Large intestine (tissue), 12 donors: ENCODE data around the gene PM20D2. TPM values are rescaled to one million over a fixed set of nuclear protein-coding genes. Genes with fewer than 3 reads are reported as not detected.

Source experiments
- DNase-seq, 2 donors: peaks; one replicate each; pipeline versions ENCODE4 v3.0.0 to v3.0.0-alpha.2; 2013
- H3K27ac ChIP-seq: one replicate; pipeline ENCODE4 v1.5.1; 2013; ENCODE audit warnings: low read length
- H3K27me3 ChIP-seq: 2 replicates; pipeline ENCODE4 v1.6.1; 2013; ENCODE audit warnings: low read length; ENCODE audit not compliant: control insufficient read depth, insufficient read depth
- H3K36me3 ChIP-seq: 2 replicates; pipeline ENCODE4 v1.6.1; 2013; ENCODE audit warnings: low read length; ENCODE audit not compliant: control insufficient read depth, insufficient read depth
- H3K4me1 ChIP-seq: one replicate; pipeline ENCODE4 v1.6.1; 2013; ENCODE audit warnings: low read length; ENCODE audit not compliant: control insufficient read depth, insufficient read depth
- H3K4me3 ChIP-seq: one replicate; pipeline ENCODE4 v1.5.1; 2013; ENCODE audit warnings: low read length
- H3K9me3 ChIP-seq: one replicate; pipeline ENCODE4 v1.6.1; 2013; ENCODE audit warnings: mild to moderate bottlenecking, low read depth, low read length, moderate library complexity; ENCODE audit not compliant: control insufficient read depth
- WGBS: methylation state at CpG from one replicate; pipeline ENCODE4 v1.1.5; 2013; ENCODE audit warnings: low lambda C conversion rate; ENCODE audit not compliant: insufficient coverage; 5-methylcytosine and 5-hydroxymethylcytosine counted together
- long read RNA-seq, 11 donors: transcript quantifications; one replicate each; lab custom pipeline, GENCODE V29; 2026
- polyA plus RNA-seq: library from polyadenylated mRNA; unstranded; fragments of 120-200 nt; gene quantifications from one replicate; pipeline ENCODE4 v1.2.1, GENCODE V29; 2013

The PM20D2 gene, protein sequence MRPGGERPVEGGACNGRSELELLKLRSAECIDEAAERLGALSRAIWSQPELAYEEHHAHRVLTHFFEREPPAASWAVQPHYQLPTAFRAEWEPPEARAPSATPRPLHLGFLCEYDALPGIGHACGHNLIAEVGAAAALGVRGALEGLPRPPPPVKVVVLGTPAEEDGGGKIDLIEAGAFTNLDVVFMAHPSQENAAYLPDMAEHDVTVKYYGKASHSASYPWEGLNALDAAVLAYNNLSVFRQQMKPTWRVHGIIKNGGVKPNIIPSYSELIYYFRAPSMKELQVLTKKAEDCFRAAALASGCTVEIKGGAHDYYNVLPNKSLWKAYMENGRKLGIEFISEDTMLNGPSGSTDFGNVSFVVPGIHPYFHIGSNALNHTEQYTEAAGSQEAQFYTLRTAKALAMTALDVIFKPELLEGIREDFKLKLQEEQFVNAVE
- 28.1 TPM for polyA plus RNA-seq
- long read RNA-seq, donor 1, full-length matches to known transcripts: 2 of 2 reads
- long read RNA-seq, donor 1, partial matches to known transcripts: 0 of 2 reads
- long read RNA-seq, donor 1, other reads (novel, unspliced or antisense): 0 of 2 reads
- long read RNA-seq, donor 2, full-length matches to known transcripts: 6 of 43 reads
- long read RNA-seq, donor 2, partial matches to known transcripts: 37 of 43 reads
- long read RNA-seq, donor 2, other reads (novel, unspliced or antisense): 0 of 43 reads
- long read RNA-seq, donor 3, full-length matches to known transcripts: 13 of 40 reads
- long read RNA-seq, donor 3, partial matches to known transcripts: 27 of 40 reads
- long read RNA-seq, donor 3, other reads (novel, unspliced or antisense): 0 of 40 reads
- long read RNA-seq, donor 4: 0 reads
- long read RNA-seq, donor 5, full-length matches to known transcripts: 3 of 8 reads
- long read RNA-seq, donor 5, partial matches to known transcripts: 5 of 8 reads
- long read RNA-seq, donor 5, other reads (novel, unspliced or antisense): 0 of 8 reads
- long read RNA-seq, donor 6, full-length matches to known transcripts: 8 of 8 reads
- long read RNA-seq, donor 6, partial matches to known transcripts: 0 of 8 reads
- long read RNA-seq, donor 6, other reads (novel, unspliced or antisense): 0 of 8 reads
- long read RNA-seq, donor 7, full-length matches to known transcripts: 5 of 5 reads
- long read RNA-seq, donor 7, partial matches to known transcripts: 0 of 5 reads
- long read RNA-seq, donor 7, other reads (novel, unspliced or antisense): 0 of 5 reads
- long read RNA-seq, donor 8, full-length matches to known transcripts: 5 of 14 reads
- long read RNA-seq, donor 8, partial matches to known transcripts: 9 of 14 reads
- long read RNA-seq, donor 8, other reads (novel, unspliced or antisense): 0 of 14 reads
- long read RNA-seq, donor 9, full-length matches to known transcripts: 3 of 3 reads
- long read RNA-seq, donor 9, partial matches to known transcripts: 0 of 3 reads
- long read RNA-seq, donor 9, other reads (novel, unspliced or antisense): 0 of 3 reads
- long read RNA-seq, donor 10, full-length matches to known transcripts: 10 of 10 reads
- long read RNA-seq, donor 10, partial matches to known transcripts: 0 of 10 reads
- long read RNA-seq, donor 10, other reads (novel, unspliced or antisense): 0 of 10 reads
- long read RNA-seq, donor 11, full-length matches to known transcripts: 4 of 4 reads
- long read RNA-seq, donor 11, partial matches to known transcripts: 0 of 4 reads
- long read RNA-seq, donor 11, other reads (novel, unspliced or antisense): 0 of 4 reads

DNA sequence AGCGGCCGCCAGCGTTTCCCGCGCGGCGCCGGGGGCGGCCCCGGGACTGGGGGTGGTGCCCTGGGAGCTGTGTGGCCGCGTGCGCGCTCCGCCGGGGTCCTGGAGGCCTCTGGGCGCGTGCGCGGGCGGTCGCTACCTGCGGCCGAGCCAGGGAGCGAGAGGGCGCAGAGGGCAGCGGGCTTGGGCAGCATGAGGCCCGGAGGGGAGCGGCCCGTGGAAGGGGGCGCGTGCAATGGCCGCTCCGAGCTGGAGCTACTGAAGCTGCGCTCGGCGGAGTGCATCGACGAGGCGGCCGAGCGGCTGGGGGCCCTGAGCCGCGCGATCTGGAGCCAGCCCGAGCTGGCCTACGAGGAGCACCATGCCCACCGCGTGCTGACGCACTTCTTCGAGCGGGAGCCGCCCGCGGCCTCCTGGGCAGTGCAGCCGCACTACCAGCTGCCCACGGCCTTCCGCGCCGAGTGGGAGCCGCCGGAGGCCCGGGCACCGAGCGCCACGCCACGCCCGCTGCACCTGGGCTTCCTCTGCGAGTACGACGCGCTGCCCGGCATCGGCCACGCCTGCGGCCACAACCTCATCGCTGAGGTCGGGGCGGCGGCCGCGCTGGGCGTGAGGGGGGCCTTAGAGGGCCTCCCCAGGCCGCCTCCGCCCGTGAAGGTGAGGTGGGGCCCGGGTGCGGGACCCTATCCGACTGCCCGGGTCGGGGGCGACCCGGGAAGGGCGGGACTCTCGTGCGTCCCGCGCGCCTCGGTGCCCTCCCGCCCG lies at the start of gene PM20D2:
PM20D2 (plus strand) TSS at position 100 of the 762 bp plus-strand sequence; CDS start at position 190, 90 bp downstream.
- DNase-seq: peak; percentile 68 to 91
- H3K4me3 ChIP-seq: peak within 1 kb of the TSS; percentile 77
- WGBS: no CpG with 5 or more reads among the region's 102 CpGs

GRCh38 chr6:89098461-89098860 lies 47.4 kb upstream of the PM20D2 start:
- Histone ChIP-seq H3K27me3 (no peaks in the 10 kb centered on the region), H3K36me3 (no peaks in the 10 kb centered on the region), H3K4me1 (no peaks in the 10 kb centered on the region), H3K4me3 (no peak overlapping the region), H3K9me3 (no peaks in the 10 kb centered on the region), H3K27ac (no peak overlapping the region)
- DNase-seq: no peak
- WGBS: 100% methylated on average over 6 of the region's 8 CpGs

More for the DNA sequence above, at the start of gene PM20D2:
- peaks cover 5% of the 10 kb centered on the region for H3K4me1 ChIP-seq
- H3K27ac ChIP-seq: peak within 1 kb of the TSS; percentile 74
- H3K9me3 ChIP-seq: no peaks in the 10 kb centered on the region
- H3K36me3 ChIP-seq: no peaks in the 10 kb centered on the region
- no peaks in the 10 kb centered on the region for H3K27me3 ChIP-seq

DNA sequence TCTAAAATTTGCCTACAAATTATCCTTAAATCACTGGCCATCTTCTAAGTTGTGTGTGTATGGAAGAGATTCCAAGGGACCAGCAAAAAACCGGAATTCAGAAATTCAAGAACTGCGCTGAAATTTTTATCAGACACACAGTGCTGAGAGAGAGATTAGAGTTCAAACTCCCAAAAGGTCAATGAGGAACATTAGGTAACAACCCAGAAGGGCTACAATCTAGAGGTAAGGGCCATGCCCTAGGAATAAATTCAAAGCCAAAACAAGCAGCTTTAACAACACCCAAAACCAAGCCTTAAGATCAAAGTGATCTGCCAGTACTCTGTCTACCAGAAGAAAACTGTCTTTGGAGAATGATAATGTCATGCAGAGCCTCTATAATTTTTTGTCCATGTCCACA lies 45.7 kb upstream of the PM20D2 start:
- no peaks in the 10 kb centered on the region for H3K4me1 ChIP-seq
- no peaks in the 10 kb centered on the region for H3K27me3 ChIP-seq
- H3K9me3 ChIP-seq: no peaks in the 10 kb centered on the region
- no CpG with 5 or more reads among the region's 2 CpGs for WGBS
- no peaks in the 10 kb centered on the region for H3K36me3 ChIP-seq
- no peak overlapping the region for H3K27ac ChIP-seq
- no peak for DNase-seq
- no peak overlapping the region for H3K4me3 ChIP-seq

DNA sequence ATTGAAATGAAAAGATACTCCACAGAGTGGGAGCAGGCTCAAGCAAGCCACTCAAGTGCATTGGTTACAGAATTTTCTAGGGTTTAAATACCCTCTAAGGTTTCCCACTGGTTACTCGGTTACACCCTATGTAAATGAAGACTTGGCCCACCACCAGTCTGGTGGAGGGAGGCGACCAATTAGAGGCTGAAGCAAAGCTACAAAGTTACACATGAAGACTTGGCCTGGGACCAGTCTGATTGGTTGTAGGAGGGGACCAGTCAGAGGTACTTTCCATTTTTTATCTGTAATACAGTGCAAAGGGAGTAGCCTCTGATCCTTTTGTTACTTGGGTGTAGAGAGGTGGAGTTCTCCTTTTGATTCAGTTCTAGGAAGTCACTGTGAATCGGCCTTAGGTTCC lies 35.6 kb upstream of the PM20D2 start:
- no peak for DNase-seq
- Histone ChIP-seq H3K4me3 (no peak overlapping the region), H3K36me3 (no peaks in the 10 kb centered on the region), H3K9me3 (no peaks in the 10 kb centered on the region), H3K27ac (no peak overlapping the region), H3K4me1 (no peaks in the 10 kb centered on the region), H3K27me3 (no peaks in the 10 kb centered on the region)
- WGBS: no CpG with 5 or more reads among the region's 3 CpGs

DNA sequence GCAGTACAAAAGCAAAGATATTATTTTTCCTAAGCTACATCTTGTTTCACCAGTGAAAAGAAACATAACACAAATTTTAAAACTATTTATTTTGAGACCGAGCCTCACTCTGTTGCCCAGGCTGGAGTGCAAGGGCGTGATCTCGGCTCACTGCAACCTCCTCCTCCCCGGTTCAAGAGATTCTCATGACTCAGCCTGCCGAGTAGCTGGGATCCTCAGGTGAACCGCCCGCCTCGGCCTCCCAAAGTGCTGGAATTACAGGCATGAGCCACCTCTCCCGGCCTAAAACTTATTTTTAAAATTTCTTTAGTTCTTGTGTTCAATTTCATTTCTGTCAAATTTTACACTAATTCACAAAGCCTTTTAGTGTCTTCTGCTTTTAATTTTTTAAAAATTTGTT lies 33.9 kb upstream of the PM20D2 start:
- DNase-seq: no peak
- no peak overlapping the region for H3K27ac ChIP-seq
- no peaks in the 10 kb centered on the region for H3K27me3 ChIP-seq
- H3K9me3 ChIP-seq: no peaks in the 10 kb centered on the region
- no peak overlapping the region for H3K4me3 ChIP-seq
- peaks cover 3% of the 10 kb centered on the region for H3K4me1 ChIP-seq
- WGBS: 100% methylated on average over 1 of the region's 9 CpGs
- no peaks in the 10 kb centered on the region for H3K36me3 ChIP-seq

DNA sequence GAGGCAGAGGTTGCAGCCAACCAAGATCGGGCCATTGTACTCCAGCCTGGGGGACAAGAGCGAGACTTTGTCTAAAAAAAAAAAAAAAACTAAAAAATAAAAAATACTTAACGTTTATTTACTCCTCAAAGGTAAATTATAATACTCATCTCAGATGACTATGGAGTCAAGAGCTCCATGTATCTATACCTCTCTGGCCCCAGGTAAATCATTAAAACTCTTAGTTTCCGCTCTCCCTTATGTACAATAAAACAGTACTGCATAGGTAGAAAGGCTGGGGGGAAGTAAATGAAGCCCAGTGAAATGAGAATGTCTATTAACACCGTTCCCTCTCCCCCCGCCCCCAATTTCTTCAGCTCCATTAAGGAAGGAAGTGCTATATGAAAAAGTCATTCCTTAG lies 29.2 kb upstream of the PM20D2 start:
- peak in 1 of 2 donors; percentile 11 for DNase-seq
- 83% methylated on average over 2 of the region's 6 CpGs for WGBS

GRCh38 chr6:89117211-89118108 lies 28.4 kb upstream of the PM20D2 start, which contains the start of gene SRSF12:
Gene SRSF12 (minus strand): TSS chr6:89118071. CDS start chr6:89117887, 184 bp downstream.
- Histone ChIP-seq H3K4me3 (peak within 1 kb of the TSS; percentile 54), H3K27ac (no peak within 1 kb of the TSS), H3K9me3 (peaks cover 4% of the 10 kb centered on the region), H3K27me3 (peaks cover 13% of the 10 kb centered on the region), H3K4me1 (peaks cover 6% of the 10 kb centered on the region), H3K36me3 (no peaks in the 10 kb centered on the region)
- peak; percentile 21 to 62 for DNase-seq
- no CpG with 5 or more reads among the region's 106 CpGs for WGBS

More for the DNA sequence above, 29.2 kb upstream of the PM20D2 start:
- Histone ChIP-seq H3K4me3 (peak overlapping the region; percentile 54), H3K27ac (no peak overlapping the region), H3K36me3 (no peaks in the 10 kb centered on the region), H3K4me1 (peaks cover 6% of the 10 kb centered on the region), H3K27me3 (peaks cover 13% of the 10 kb centered on the region), H3K9me3 (peaks cover 4% of the 10 kb centered on the region)

DNA sequence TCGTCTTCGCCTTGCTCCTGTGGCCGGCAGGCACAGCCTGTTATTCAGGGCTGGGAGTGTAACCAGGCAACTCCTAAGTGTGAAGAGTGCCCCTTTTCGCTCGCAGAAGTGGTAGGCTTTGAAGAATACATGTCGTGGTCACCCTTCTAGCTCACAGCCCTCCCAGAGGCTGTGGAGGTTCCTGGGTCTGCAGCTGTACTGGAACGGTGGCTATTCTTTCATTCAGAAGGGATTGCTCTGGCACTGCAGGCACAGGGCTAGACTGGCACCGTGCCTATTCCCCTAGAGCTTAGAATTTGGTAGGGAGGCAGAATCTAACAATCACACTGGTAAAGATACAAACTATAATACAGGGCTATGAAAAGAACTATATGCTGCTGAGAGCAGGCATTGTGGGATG lies 26.9 kb upstream of the PM20D2 start:
- peaks cover 13% of the 10 kb centered on the region for H3K27me3 ChIP-seq
- no peaks in the 10 kb centered on the region for H3K36me3 ChIP-seq
- no CpG with 5 or more reads among the region's 8 CpGs for WGBS
- no peak overlapping the region for H3K4me3 ChIP-seq
- H3K27ac ChIP-seq: no peak overlapping the region
- peak in 1 of 2 donors; percentile 9 for DNase-seq
- H3K4me1 ChIP-seq: peaks cover 6% of the 10 kb centered on the region
- H3K9me3 ChIP-seq: peaks cover 4% of the 10 kb centered on the region
